ENCODE results near the gene FYCO1. TPM values are rescaled to one million over a fixed set of nuclear protein-coding genes. Genes with fewer than 3 reads are reported as not detected.

FYCO1 gene
- total and polyA plus RNA-seq, 10 of the 15 experiments (the other 5 are each of a cell fraction or from before 2014, with no cell fraction given): 1.5 to 8.4 (median 6.5) TPM

GRCh38 chr3:45932112-45932511 lies 63.5 kb downstream of the FYCO1 start (continued):
- TF ChIP-seq PAX5 (IDR thresholded peaks at IDR 0.05; ENCODE audit: borderline replicate concordance, low read depth, low read length): no peak

GRCh38 chr3:45931496-45931895 lies 64.1 kb downstream of the FYCO1 start:
- intact Hi-C loops (cut with micrococcal nuclease; ENCODE audit: unreplicated experiment): no loop called here
- POLR2A ChIA-PET: no interaction called here

More at GRCh38 chr3:45931496-45931895, 64.1 kb downstream of the FYCO1 start:
- BruUV-seq (replicated peaks): no TSS peak
- in situ Hi-C loops (cut with MboI): loop anchor here (5.0 kb wide), 1 partner anchor 419 kb away; no protein-coding TSS in a partner anchor
- H3K36me3 ChIP-seq (ENCODE audit: control insufficient read depth in 2 of 2, insufficient read depth in 2 of 2, low read length in 1 of 2): peaks cover 9 to 11% of the 10 kb centered on the region in 2 experiments
- H3K4me1 ChIP-seq (ENCODE audit: control insufficient read depth, insufficient read depth, low read length): no peaks in the 10 kb centered on the region; the same call in 1 of the 2 replicates
- no peak overlapping the region for H3K4me2 ChIP-seq (ENCODE audit: control insufficient read depth, insufficient read depth)
- H3K9me3 ChIP-seq (replicated peaks; ENCODE audit: control insufficient read depth, insufficient read depth, low read length): no peaks in the 10 kb centered on the region; the same call in 2 of the 3 replicates
- TF ChIP-seq CBX5 (IDR thresholded peaks at IDR 0.05; ENCODE audit: low read depth) (no peak), RB1 (IDR thresholded peaks at IDR 0.05; ENCODE audit: borderline replicate concordance) (no peak), NRF1 (conservative IDR thresholded peaks at IDR 0.05; ENCODE audit: low read depth, low read length) (no peak), IKZF2 (IDR thresholded peaks at IDR 0.05) (no peak), POLR2AphosphoS2 (IDR thresholded peaks at IDR 0.05; ENCODE audit: low read depth, low read length) (no peak), SP1 (IDR thresholded peaks at IDR 0.05; ENCODE audit: low read depth, low read length) (no peak), BRCA1 (IDR thresholded peaks at IDR 0.05; ENCODE audit: low read depth, low read length) (no peak), SMAD5 (IDR thresholded peaks at IDR 0.05; ENCODE audit: low read depth) (no peak), ZNF217 (IDR thresholded peaks at IDR 0.05) (no peak), BMI1 (IDR thresholded peaks at IDR 0.05; ENCODE audit: borderline replicate concordance) (no peak), TARDBP (IDR thresholded peaks at IDR 0.05; ENCODE audit: borderline replicate concordance) (no peak), CEBPB (IDR thresholded peaks at IDR 0.05; ENCODE audit: borderline replicate concordance in 1 of 2, low read depth in 2 of 2, low read length in 2 of 2) (no peak)
- TF ChIP-seq, protein P1, sequence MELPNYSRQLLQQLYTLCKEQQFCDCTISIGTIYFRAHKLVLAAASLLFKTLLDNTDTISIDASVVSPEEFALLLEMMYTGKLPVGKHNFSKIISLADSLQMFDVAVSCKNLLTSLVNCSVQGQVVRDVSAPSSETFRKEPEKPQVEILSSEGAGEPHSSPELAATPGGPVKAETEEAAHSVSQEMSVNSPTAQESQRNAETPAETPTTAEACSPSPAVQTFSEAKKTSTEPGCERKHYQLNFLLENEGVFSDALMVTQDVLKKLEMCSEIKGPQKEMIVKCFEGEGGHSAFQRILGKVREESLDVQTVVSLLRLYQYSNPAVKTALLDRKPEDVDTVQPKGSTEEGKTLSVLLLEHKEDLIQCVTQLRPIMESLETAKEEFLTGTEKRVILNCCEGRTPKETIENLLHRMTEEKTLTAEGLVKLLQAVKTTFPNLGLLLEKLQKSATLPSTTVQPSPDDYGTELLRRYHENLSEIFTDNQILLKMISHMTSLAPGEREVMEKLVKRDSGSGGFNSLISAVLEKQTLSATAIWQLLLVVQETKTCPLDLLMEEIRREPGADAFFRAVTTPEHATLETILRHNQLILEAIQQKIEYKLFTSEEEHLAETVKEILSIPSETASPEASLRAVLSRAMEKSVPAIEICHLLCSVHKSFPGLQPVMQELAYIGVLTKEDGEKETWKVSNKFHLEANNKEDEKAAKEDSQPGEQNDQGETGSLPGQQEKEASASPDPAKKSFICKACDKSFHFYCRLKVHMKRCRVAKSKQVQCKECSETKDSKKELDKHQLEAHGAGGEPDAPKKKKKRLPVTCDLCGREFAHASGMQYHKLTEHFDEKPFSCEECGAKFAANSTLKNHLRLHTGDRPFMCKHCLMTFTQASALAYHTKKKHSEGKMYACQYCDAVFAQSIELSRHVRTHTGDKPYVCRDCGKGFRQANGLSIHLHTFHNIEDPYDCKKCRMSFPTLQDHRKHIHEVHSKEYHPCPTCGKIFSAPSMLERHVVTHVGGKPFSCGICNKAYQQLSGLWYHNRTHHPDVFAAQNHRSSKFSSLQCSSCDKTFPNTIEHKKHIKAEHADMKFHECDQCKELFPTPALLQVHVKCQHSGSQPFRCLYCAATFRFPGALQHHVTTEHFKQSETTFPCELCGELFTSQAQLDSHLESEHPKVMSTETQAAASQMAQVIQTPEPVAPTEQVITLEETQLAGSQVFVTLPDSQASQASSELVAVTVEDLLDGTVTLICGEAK (IDR thresholded peaks at IDR 0.05; ENCODE audit: borderline replicate concordance): no peak
- TF ChIP-seq, protein P2, sequence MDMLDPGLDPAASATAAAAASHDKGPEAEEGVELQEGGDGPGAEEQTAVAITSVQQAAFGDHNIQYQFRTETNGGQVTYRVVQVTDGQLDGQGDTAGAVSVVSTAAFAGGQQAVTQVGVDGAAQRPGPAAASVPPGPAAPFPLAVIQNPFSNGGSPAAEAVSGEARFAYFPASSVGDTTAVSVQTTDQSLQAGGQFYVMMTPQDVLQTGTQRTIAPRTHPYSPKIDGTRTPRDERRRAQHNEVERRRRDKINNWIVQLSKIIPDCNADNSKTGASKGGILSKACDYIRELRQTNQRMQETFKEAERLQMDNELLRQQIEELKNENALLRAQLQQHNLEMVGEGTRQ (IDR thresholded peaks at IDR 0.05; ENCODE audit: borderline replicate concordance, low read depth, low read length): no peak
- no peak overlapping the region for H2AFZ ChIP-seq (ENCODE audit: control insufficient read depth, low read depth, low read length)
- H3K79me2 ChIP-seq (ENCODE audit: control insufficient read depth, insufficient read depth, low read length): no peaks in the 10 kb centered on the region
- H3K4me3 ChIP-seq: no peak overlapping the region
- H3K27ac ChIP-seq (ENCODE audit: control insufficient read depth, insufficient read depth): no peak overlapping the region
- H3K9ac ChIP-seq (ENCODE audit: control insufficient read depth, insufficient read depth, low read length): no peak overlapping the region
- ChIA-PET CTCF (interaction anchor here (0.9 to 11.2 kb wide), 6 partner anchors 8 to 420 kb away, joined by 3 to 189 read pairs (median 4); no protein-coding TSS in a partner anchor), RAD21 (ENCODE audit: unreplicated experiment) (interaction anchor here (0.8 to 5.1 kb wide), 7 partner anchors 12 to 275 kb away, joined by 3 to 36 read pairs (median 6); no protein-coding TSS in a partner anchor), SMC1A (ENCODE audit: uncharacterized antibody, unreplicated experiment) (interaction anchor here (1.2 to 21.6 kb wide), 6 partner anchors 11 to 439 kb away, joined by 3 to 523 read pairs (median 28); partner anchors contain the start of gene CCR5)
- WGBS (ENCODE audit: insufficient coverage, insufficient replicate concordance, low lambda C conversion rate, missing lambda C conversion rate): 97% methylated on average over 6 of the region's 6 CpGs
- DNase-seq (ENCODE audit: low read depth, low spot score): no peak
- no peaks in the 10 kb centered on the region for H3K27me3 ChIP-seq (replicated peaks in 1 of 2; ENCODE audit: control insufficient read depth in 2 of 2, insufficient read depth in 2 of 2, low read length in 1 of 2)
- H4K20me1 ChIP-seq (ENCODE audit: control insufficient read depth, insufficient read depth): peaks cover 3% of the 10 kb centered on the region; the same call in 1 of the 2 replicates
- ATAC-seq: no peak
- FAIRE-seq: no peak

Data from GM12878 (cell line).